ENCODE results near the gene BCAR1.

GRCh38 chr16:75224306-75225082 lies 26.9 kb downstream of the BCAR1 start:
- TF ChIP-seq POLR2AphosphoS5 (IDR thresholded peaks at IDR 0.05; ENCODE audit: low read depth, low read length) (no peak), REST (IDR thresholded peaks at IDR 0.05; ENCODE audit: insufficient read depth in 1 of 2, low read depth in 2 of 2, low read length in 2 of 2) (no peak), TAF1 (IDR thresholded peaks at IDR 0.05; ENCODE audit: borderline replicate concordance, insufficient read depth, low read length) (no peak), SIN3A (IDR thresholded peaks at IDR 0.05; ENCODE audit: borderline replicate concordance, insufficient read depth, low read length) (no peak), FOXP2 (optimal IDR thresholded peaks at IDR 0.05; ENCODE audit: borderline replicate concordance, extremely low read depth, extremely low read length, insufficient read depth) (no peak)
